ENCODE results near the gene PKIB.

GRCh38 chr6:122696853-122697252, 86.6 kb downstream of the PKIB start:
- TF ChIP-seq CTCF (IDR thresholded peaks at IDR 0.05; ENCODE audit: low read depth, low read length, missing input control), result no peak
- TF ChIP-seq, protein P1, sequence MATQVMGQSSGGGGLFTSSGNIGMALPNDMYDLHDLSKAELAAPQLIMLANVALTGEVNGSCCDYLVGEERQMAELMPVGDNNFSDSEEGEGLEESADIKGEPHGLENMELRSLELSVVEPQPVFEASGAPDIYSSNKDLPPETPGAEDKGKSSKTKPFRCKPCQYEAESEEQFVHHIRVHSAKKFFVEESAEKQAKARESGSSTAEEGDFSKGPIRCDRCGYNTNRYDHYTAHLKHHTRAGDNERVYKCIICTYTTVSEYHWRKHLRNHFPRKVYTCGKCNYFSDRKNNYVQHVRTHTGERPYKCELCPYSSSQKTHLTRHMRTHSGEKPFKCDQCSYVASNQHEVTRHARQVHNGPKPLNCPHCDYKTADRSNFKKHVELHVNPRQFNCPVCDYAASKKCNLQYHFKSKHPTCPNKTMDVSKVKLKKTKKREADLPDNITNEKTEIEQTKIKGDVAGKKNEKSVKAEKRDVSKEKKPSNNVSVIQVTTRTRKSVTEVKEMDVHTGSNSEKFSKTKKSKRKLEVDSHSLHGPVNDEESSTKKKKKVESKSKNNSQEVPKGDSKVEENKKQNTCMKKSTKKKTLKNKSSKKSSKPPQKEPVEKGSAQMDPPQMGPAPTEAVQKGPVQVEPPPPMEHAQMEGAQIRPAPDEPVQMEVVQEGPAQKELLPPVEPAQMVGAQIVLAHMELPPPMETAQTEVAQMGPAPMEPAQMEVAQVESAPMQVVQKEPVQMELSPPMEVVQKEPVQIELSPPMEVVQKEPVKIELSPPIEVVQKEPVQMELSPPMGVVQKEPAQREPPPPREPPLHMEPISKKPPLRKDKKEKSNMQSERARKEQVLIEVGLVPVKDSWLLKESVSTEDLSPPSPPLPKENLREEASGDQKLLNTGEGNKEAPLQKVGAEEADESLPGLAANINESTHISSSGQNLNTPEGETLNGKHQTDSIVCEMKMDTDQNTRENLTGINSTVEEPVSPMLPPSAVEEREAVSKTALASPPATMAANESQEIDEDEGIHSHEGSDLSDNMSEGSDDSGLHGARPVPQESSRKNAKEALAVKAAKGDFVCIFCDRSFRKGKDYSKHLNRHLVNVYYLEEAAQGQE (IDR thresholded peaks at IDR 0.05), result no peak
- TF ChIP-seq YY1 (IDR thresholded peaks at IDR 0.05), result no peak
- no peak for TF ChIP-seq RAD21 (IDR thresholded peaks at IDR 0.05)
- no peak for TF ChIP-seq JUND (IDR thresholded peaks at IDR 0.05)
- no peak for TF ChIP-seq SP1 (IDR thresholded peaks at IDR 0.05)
- no peak for TF ChIP-seq GABPA (IDR thresholded peaks at IDR 0.05 in 1 of 2, conservative IDR thresholded peaks at IDR 0.05 in 1 of 2)
- no peak for TF ChIP-seq EGR1 (IDR thresholded peaks at IDR 0.05; ENCODE audit: low read depth in 2 of 2)
- TF ChIP-seq TAF1 (conservative IDR thresholded peaks at IDR 0.05), result no peak
- no peak for TF ChIP-seq FOXA1 (IDR thresholded peaks at IDR 0.05)
- TF ChIP-seq, protein P2, sequence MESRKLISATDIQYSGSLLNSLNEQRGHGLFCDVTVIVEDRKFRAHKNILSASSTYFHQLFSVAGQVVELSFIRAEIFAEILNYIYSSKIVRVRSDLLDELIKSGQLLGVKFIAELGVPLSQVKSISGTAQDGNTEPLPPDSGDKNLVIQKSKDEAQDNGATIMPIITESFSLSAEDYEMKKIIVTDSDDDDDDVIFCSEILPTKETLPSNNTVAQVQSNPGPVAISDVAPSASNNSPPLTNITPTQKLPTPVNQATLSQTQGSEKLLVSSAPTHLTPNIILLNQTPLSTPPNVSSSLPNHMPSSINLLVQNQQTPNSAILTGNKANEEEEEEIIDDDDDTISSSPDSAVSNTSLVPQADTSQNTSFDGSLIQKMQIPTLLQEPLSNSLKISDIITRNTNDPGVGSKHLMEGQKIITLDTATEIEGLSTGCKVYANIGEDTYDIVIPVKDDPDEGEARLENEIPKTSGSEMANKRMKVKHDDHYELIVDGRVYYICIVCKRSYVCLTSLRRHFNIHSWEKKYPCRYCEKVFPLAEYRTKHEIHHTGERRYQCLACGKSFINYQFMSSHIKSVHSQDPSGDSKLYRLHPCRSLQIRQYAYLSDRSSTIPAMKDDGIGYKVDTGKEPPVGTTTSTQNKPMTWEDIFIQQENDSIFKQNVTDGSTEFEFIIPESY (IDR thresholded peaks at IDR 0.05), result no peak
- TF ChIP-seq ATF3 (IDR thresholded peaks at IDR 0.05), result no peak
- TF ChIP-seq MAX (IDR thresholded peaks at IDR 0.05), result no peak
- TF ChIP-seq RXRA (IDR thresholded peaks at IDR 0.05), result no peak
